ENCODE measurements around the gene CARNS1. TPM values are rescaled to one million over a fixed set of nuclear protein-coding genes. Genes with fewer than 3 reads are reported as not detected.

Gene CARNS1
- total and polyA plus RNA-seq, 10 of the 15 experiments (the other 5 are each of a cell fraction or from before 2014, with no cell fraction given): 0.02 to 0.14 (median 0.10) TPM; not detected in 3

GRCh38 chr11:67370351-67371076 is 45.0 kb upstream of the CARNS1 start:
- H2AFZ ChIP-seq (ENCODE audit: control insufficient read depth, low read depth, low read length): no peak overlapping the region
- H3K4me1 ChIP-seq (ENCODE audit: control insufficient read depth, insufficient read depth, low read length): peaks cover 25% of the 10 kb centered on the region
- POLR2A ChIA-PET: interaction anchor here (0.5 to 5.1 kb wide), 5 partner anchors 8 to 28 kb away, joined by 3 to 42 read pairs (median 9); partner anchors contain the start of gene POLD4
- peaks cover 1 to 7% of the 10 kb centered on the region in 2 experiments; a peak in 3 of 4 replicates for H3K27me3 ChIP-seq (replicated peaks in 1 of 2; ENCODE audit: control insufficient read depth in 2 of 2, insufficient read depth in 2 of 2, low read length in 1 of 2)
- CTCF ChIA-PET: interaction anchor here (0.7 to 26.2 kb wide), 6 partner anchors 9 to 235 kb away, joined by 3 to 1301 read pairs (median 22); partner anchors contain the start of genes CLCF1, POLD4 and RAD9A
- no peaks in the 10 kb centered on the region for H3K79me2 ChIP-seq (ENCODE audit: control insufficient read depth, insufficient read depth, low read length)
- in situ Hi-C loops (cut with MboI) (no loop called here), intact Hi-C loops (cut with micrococcal nuclease; ENCODE audit: unreplicated experiment) (loop anchor here (2.0 kb wide), 1 partner anchor 14 kb away; no protein-coding TSS in a partner anchor)
- H3K4me3 ChIP-seq: no peak overlapping the region
- no peak overlapping the region for H3K9ac ChIP-seq (ENCODE audit: control insufficient read depth, insufficient read depth, low read length)
- H3K4me2 ChIP-seq (ENCODE audit: control insufficient read depth, insufficient read depth): no peak overlapping the region
- DNase-seq (ENCODE audit: low read depth, low spot score) (no peak), ATAC-seq (no peak), FAIRE-seq (no peak)
- SMC1A ChIA-PET (ENCODE audit: uncharacterized antibody, unreplicated experiment): interaction anchor here (1.0 to 21.3 kb wide), 7 partner anchors 11 to 191 kb away, joined by 3 to 646 read pairs (median 5); partner anchors contain the start of genes POLD4 and TBC1D10C
- H3K27ac ChIP-seq (ENCODE audit: control insufficient read depth, insufficient read depth): no peak overlapping the region
- BruUV-seq (replicated peaks): no TSS peak
- H3K36me3 ChIP-seq (ENCODE audit: control insufficient read depth in 2 of 2, insufficient read depth in 2 of 2, low read length in 1 of 2): no peaks in the 10 kb centered on the region
- peaks cover 8% of the 10 kb centered on the region; the same call in 1 of the 2 replicates for H4K20me1 ChIP-seq (ENCODE audit: control insufficient read depth, insufficient read depth)
- TF ChIP-seq ZNF384 (IDR thresholded peaks at IDR 0.05; ENCODE audit: borderline replicate concordance, low read depth, low read length): no peak
- TF ChIP-seq ZNF217 (IDR thresholded peaks at IDR 0.05): no peak
- TF ChIP-seq, protein P1, sequence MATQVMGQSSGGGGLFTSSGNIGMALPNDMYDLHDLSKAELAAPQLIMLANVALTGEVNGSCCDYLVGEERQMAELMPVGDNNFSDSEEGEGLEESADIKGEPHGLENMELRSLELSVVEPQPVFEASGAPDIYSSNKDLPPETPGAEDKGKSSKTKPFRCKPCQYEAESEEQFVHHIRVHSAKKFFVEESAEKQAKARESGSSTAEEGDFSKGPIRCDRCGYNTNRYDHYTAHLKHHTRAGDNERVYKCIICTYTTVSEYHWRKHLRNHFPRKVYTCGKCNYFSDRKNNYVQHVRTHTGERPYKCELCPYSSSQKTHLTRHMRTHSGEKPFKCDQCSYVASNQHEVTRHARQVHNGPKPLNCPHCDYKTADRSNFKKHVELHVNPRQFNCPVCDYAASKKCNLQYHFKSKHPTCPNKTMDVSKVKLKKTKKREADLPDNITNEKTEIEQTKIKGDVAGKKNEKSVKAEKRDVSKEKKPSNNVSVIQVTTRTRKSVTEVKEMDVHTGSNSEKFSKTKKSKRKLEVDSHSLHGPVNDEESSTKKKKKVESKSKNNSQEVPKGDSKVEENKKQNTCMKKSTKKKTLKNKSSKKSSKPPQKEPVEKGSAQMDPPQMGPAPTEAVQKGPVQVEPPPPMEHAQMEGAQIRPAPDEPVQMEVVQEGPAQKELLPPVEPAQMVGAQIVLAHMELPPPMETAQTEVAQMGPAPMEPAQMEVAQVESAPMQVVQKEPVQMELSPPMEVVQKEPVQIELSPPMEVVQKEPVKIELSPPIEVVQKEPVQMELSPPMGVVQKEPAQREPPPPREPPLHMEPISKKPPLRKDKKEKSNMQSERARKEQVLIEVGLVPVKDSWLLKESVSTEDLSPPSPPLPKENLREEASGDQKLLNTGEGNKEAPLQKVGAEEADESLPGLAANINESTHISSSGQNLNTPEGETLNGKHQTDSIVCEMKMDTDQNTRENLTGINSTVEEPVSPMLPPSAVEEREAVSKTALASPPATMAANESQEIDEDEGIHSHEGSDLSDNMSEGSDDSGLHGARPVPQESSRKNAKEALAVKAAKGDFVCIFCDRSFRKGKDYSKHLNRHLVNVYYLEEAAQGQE (IDR thresholded peaks at IDR 0.05; ENCODE audit: low read depth, low read length): no peak
- no peak for TF ChIP-seq CHD4 (IDR thresholded peaks at IDR 0.05)
- TF ChIP-seq NRF1 (conservative IDR thresholded peaks at IDR 0.05; ENCODE audit: low read depth, low read length): no peak
- no peak for TF ChIP-seq EGR1 (IDR thresholded peaks at IDR 0.05; ENCODE audit: borderline replicate concordance in 1 of 2, low read depth in 2 of 2, low read length in 2 of 2)
- no peak for TF ChIP-seq BRCA1 (IDR thresholded peaks at IDR 0.05; ENCODE audit: low read depth, low read length)
- no peak for TF ChIP-seq BCLAF1 (IDR thresholded peaks at IDR 0.05)
- no peak for TF ChIP-seq SIX5 (IDR thresholded peaks at IDR 0.05; ENCODE audit: low read depth, low read length, severe bottlenecking)
- TF ChIP-seq POLR2AphosphoS5 (IDR thresholded peaks at IDR 0.05; ENCODE audit: low read length): no peak
- TF ChIP-seq RB1 (IDR thresholded peaks at IDR 0.05; ENCODE audit: borderline replicate concordance): no peak
- TF ChIP-seq RFX5 (IDR thresholded peaks at IDR 0.05; ENCODE audit: low read depth, low read length): no peak
- no peak for TF ChIP-seq STAT3 (IDR thresholded peaks at IDR 0.05; ENCODE audit: low read depth, low read length)
- 83% methylated on average over 6 of the region's 14 CpGs for WGBS (ENCODE audit: insufficient coverage, insufficient replicate concordance, low lambda C conversion rate, missing lambda C conversion rate)
- RAD21 ChIA-PET (ENCODE audit: unreplicated experiment): interaction anchor here (1.1 to 6.5 kb wide), 5 partner anchors 11 to 25 kb away, joined by 5 to 122 read pairs (median 11); partner anchors contain the start of gene POLD4
- H3K9me3 ChIP-seq (replicated peaks; ENCODE audit: control insufficient read depth, insufficient read depth, low read length): no peaks in the 10 kb centered on the region
